Epithelial cell of prostate (primary cell): ENCODE measurements around the gene ZHX3.

ENCODE experiments used
- DNase-seq: peaks from one replicate; pipeline ENCODE4 v3.0.0-alpha.2; 2011; ENCODE audit warnings: low read depth, low spot score
- H3K27ac ChIP-seq: fragments of 450-650 bp; 2 replicates; pipeline ENCODE4 v1.5.1; 2017; ENCODE audit warnings: mild to moderate bottlenecking

The ZHX3 gene

GRCh38 chr20:41232973-41233926, 84.3 kb downstream of the ZHX3 start:
- H3K27ac ChIP-seq = peak overlapping the region; percentile 83
- no peak for DNase-seq

GRCh38 chr20:41231136-41231535, 86.4 kb downstream of the ZHX3 start:
- no peak for DNase-seq
- H3K27ac ChIP-seq = peak overlapping the region; percentile 83

GRCh38 chr20:41230136-41230535, 87.4 kb downstream of the ZHX3 start:
- H3K27ac ChIP-seq = no peak overlapping the region
- DNase-seq = no peak

GRCh38 chr20:41229259-41229658, 88.3 kb downstream of the ZHX3 start:
- DNase-seq = no peak
- no peak overlapping the region for H3K27ac ChIP-seq

- no peak overlapping the region for H3K27ac ChIP-seq
- DNase-seq = no peak
Measured at GRCh38 chr20:41228858-41229257, 88.7 kb downstream of the ZHX3 start.

GRCh38 chr20:41226426-41226825, 91.1 kb downstream of the ZHX3 start:
- no peak overlapping the region for H3K27ac ChIP-seq
- DNase-seq = no peak

GRCh38 chr20:41225091-41225490, 92.4 kb downstream of the ZHX3 start:
- DNase-seq = no peak

GRCh38 chr20:41224281-41224680, 93.2 kb downstream of the ZHX3 start:
- no peak for DNase-seq
- no peak overlapping the region for H3K27ac ChIP-seq

More at GRCh38 chr20:41225091-41225490, 92.4 kb downstream of the ZHX3 start:
- no peak overlapping the region for H3K27ac ChIP-seq

GRCh38 chr20:41223112-41223511, 94.4 kb downstream of the ZHX3 start:
- no peak overlapping the region for H3K27ac ChIP-seq
- no peak for DNase-seq

GRCh38 chr20:41222703-41223102, 94.8 kb downstream of the ZHX3 start:
- DNase-seq = no peak

GRCh38 chr20:41222296-41222695, 95.2 kb downstream of the ZHX3 start:
- H3K27ac ChIP-seq = no peak overlapping the region
- no peak for DNase-seq

More at GRCh38 chr20:41222703-41223102, 94.8 kb downstream of the ZHX3 start:
- H3K27ac ChIP-seq = no peak overlapping the region

- DNase-seq = no peak
- H3K27ac ChIP-seq = no peak overlapping the region
Measured at GRCh38 chr20:41221614-41222218, 95.8 kb downstream of the ZHX3 start.

GRCh38 chr20:41219824-41220223, 97.7 kb downstream of the ZHX3 start:
- no peak for DNase-seq
- no peak overlapping the region for H3K27ac ChIP-seq

- DNase-seq = no peak
- no peak overlapping the region for H3K27ac ChIP-seq
Measured at GRCh38 chr20:41218466-41218865, 99.1 kb downstream of the ZHX3 start.

- DNase-seq = no peak
- no peak overlapping the region for H3K27ac ChIP-seq
Measured at GRCh38 chr20:41217422-41217821, 100.1 kb downstream of the ZHX3 start.

- no peak for DNase-seq
- H3K27ac ChIP-seq = peak overlapping the region; percentile 57
Measured at GRCh38 chr20:41214666-41215065, 102.9 kb downstream of the ZHX3 start.

- DNase-seq = no peak
- H3K27ac ChIP-seq = peak overlapping the region; percentile 57
Measured at GRCh38 chr20:41214202-41214601, 103.3 kb downstream of the ZHX3 start.

GRCh38 chr20:41213150-41213820, 104.2 kb downstream of the ZHX3 start:
- no peak for DNase-seq
- H3K27ac ChIP-seq = peak overlapping the region; percentile 57

GRCh38 chr20:41205313-41205712, 112.2 kb downstream of the ZHX3 start:
- DNase-seq = no peak
- no peak overlapping the region for H3K27ac ChIP-seq

GRCh38 chr20:41204304-41205265, 112.9 kb downstream of the ZHX3 start:
- no peak overlapping the region for H3K27ac ChIP-seq
- DNase-seq = no peak
